ENCODE results near the gene CBLB.
A peak's percentile ranks its signal among the peaks of the same experiment; 100 is the strongest.
"Not testable (repeated sequence)": the region's sequence is repeated elsewhere in the genome, so short reads cannot be mapped to it uniquely, and the experiment has no call there.

The CBLB gene

GRCh38 chr3:105821433-105821832 lies 47.4 kb downstream of the CBLB start:
- no peak for DNase-seq (ENCODE audit: low read depth)

GRCh38 chr3:105816833-105817232 lies 52.0 kb downstream of the CBLB start:
- DNase-seq (ENCODE audit: low read depth), result no peak

- DNase-seq (ENCODE audit: low read depth), result not testable (repeated sequence)
Measured at GRCh38 chr3:105815331-105815730, 53.5 kb downstream of the CBLB start.

GRCh38 chr3:105813710-105814109 lies 55.1 kb downstream of the CBLB start:
- no peak for DNase-seq (ENCODE audit: low read depth)

- DNase-seq (ENCODE audit: low read depth), result no peak
Measured at GRCh38 chr3:105812194-105812586, 56.6 kb downstream of the CBLB start.

- DNase-seq (ENCODE audit: low read depth), result no peak
Measured at GRCh38 chr3:105811518-105812193, 57.2 kb downstream of the CBLB start.

- no peak for DNase-seq (ENCODE audit: low read depth)
Measured at GRCh38 chr3:105809208-105809888, 59.5 kb downstream of the CBLB start.

- no peak for DNase-seq (ENCODE audit: low read depth)
Measured at GRCh38 chr3:105807701-105808100, 61.1 kb downstream of the CBLB start.

- no peak for DNase-seq (ENCODE audit: low read depth)
Measured at GRCh38 chr3:105807146-105807545, 61.7 kb downstream of the CBLB start.

- DNase-seq (ENCODE audit: low read depth), result peak; percentile 19
Measured at GRCh38 chr3:105806359-105806758, 62.5 kb downstream of the CBLB start.

GRCh38 chr3:105805404-105805803 lies 63.4 kb downstream of the CBLB start:
- DNase-seq (ENCODE audit: low read depth), result no peak

GRCh38 chr3:105802118-105802706 lies 66.6 kb downstream of the CBLB start:
- no peak for DNase-seq (ENCODE audit: low read depth)

- no peak for DNase-seq (ENCODE audit: low read depth)
Measured at GRCh38 chr3:105801397-105801796, 67.4 kb downstream of the CBLB start.

GRCh38 chr3:105800320-105800719 lies 68.5 kb downstream of the CBLB start:
- no peak for DNase-seq (ENCODE audit: low read depth)

GRCh38 chr3:105799286-105799685 lies 69.5 kb downstream of the CBLB start:
- no peak for DNase-seq (ENCODE audit: low read depth)

GRCh38 chr3:105798381-105798934 lies 70.4 kb downstream of the CBLB start:
- DNase-seq (ENCODE audit: low read depth), result no peak

- no peak for DNase-seq (ENCODE audit: low read depth)
Measured at GRCh38 chr3:105793040-105793439, 75.8 kb downstream of the CBLB start.

- DNase-seq (ENCODE audit: low read depth), result no peak
Measured at GRCh38 chr3:105791919-105792786, 76.7 kb downstream of the CBLB start.

GRCh38 chr3:105791131-105791530 lies 77.7 kb downstream of the CBLB start:
- DNase-seq (ENCODE audit: low read depth), result no peak

- no peak for DNase-seq (ENCODE audit: low read depth)
Measured at GRCh38 chr3:105790534-105790933, 78.3 kb downstream of the CBLB start.

GRCh38 chr3:105788593-105788992 lies 80.2 kb downstream of the CBLB start:
- no peak for DNase-seq (ENCODE audit: low read depth)

- DNase-seq (ENCODE audit: low read depth), result no peak
Measured at GRCh38 chr3:105787453-105787852, 81.4 kb downstream of the CBLB start.
